EH (cell line): ENCODE measurements around the gene ARNT2.
"Not testable (repeated sequence)": the region's sequence is repeated elsewhere in the genome, so short reads cannot be mapped to it uniquely, and the experiment has no call there.

Source experiments
- DNase-seq: peaks from one replicate; pipeline ENCODE4 v3.0.0-alpha.2; 2015; ENCODE audit warnings: low read depth

Gene ARNT2

GRCh38 chr15:80404057-80404760, at the start of gene ARNT2:
Gene ARNT2 (plus strand): TSS chr15:80404382. CDS start chr15:80404516, 134 bp downstream.
- peak; percentile 50 for DNase-seq

DNA sequence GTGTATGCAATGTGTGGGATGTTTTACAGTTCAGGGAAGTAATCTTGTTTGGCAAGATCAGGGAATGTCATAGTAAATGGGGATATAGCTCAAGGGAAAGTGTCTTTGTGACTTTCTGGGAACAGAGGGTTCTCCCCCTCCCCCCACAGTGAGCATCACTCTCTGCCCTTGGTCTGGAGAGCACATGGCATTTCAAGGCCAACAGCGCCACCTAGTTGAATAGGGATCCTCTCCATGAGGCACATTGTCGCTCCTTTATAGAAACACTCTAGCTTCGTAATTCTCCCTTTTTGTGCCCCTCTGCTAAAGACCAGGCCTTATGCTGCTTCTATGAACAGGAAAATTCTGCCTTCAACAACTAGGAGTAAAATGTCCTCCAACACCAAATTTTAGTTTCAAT, 37.1 kb upstream of the ARNT2 start:
- DNase-seq: peak; percentile 36

- no peak for DNase-seq
These were observed 36.5 kb upstream of the ARNT2 start for GRCh38 chr15:80367661-80368060.

DNA sequence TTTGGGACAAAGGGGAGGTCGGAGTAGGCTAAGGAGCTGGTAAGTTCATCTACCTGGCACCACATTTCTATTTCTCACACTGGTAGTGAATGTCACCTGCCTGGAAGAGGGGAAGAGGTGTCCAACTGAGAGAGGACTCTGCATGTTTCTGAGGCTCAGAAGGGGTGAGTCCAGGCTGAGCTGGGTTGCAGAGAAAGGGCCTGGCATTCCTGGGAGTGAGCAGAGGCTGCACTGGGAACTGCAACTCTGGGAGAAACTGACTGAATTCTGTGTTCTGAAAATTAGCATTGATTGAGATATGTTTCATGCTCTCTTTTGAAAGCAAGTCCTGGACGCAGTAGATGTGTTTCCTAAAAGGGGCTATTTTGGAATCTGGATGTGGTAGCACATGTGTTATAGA, 32.3 kb upstream of the ARNT2 start:
- DNase-seq: no peak

DNA sequence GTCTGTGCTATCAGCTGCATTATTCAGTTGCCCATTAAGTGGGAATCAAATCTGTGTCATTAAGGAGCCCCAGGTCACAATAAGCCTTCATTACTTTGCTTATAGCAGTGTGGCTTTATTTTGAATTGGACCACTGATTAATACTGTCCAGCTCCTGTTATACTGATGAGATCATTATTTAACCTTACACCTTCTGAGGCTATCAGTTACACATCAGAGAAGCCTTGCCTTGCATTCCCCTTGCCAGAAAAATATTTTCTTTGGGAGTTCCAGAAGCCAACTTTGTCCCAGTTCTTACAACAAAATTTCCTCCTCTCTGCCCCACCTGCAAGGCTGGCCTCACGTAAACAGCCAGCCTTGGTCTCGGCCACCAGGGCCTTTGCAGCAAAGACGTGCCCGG, 29.7 kb upstream of the ARNT2 start:
- no peak for DNase-seq

DNA sequence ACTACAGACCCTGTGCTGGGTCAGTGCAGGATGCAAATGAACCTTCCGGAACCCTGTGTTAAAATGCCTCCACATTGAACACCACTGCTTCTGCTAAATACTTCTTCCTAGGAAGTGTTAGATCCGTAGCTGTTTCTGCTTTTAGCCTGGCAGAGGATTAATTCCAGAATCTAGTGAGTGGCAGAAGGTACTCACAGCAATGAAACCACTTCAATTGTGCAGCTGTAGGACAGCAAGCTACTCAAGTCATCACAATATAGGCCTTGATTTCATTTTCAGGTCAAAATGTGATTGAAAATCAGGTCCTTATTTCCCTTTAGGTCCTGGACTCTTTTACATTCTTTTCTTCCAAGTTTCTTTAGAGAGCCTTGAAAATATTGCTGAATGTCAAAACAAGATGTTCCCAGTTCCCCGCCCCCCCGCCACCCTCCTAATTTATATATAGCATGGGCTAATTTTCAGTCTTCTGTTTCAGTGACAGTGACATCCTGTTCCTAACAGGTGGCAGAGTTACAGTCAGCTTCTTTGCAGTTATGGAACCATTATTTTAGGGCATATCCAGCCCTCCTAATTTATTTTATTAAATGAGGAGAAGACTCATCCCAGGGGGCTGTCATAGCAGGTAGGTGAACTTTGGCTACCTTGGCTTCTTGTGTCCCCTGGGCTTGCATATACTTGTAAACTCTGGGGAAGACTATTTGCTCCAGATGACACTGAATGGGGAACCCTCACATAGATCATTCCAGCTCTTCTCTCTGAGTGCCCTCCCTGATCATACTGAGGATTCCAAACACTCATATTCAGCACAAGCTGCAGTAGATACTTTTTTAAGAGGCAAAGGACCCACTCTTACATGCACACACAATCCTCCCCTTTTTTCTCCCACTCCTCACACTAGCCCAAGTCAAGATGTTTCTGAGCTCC, 28.0 kb upstream of the ARNT2 start:
- no peak for DNase-seq

DNA sequence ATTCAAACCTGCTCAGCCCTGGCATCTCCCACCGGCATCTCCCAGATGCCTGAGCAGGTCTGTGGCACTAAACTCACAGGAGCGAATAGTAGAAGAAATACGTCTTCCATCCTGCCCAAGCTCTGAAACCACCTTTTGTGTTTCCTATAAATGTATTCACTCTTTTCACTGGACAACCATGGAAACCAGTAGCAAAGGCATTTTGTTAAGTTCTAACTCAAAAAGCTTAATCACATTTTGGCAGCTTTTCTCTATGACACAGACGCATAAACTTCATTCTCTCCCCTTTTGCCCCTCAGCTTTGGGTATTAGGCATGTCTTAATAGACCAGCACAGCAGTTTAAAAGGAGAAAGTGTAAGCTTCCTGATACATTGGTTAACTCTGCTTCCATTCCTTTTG, 24.5 kb upstream of the ARNT2 start:
- DNase-seq: no peak

- DNase-seq: no peak
These were observed 24.0 kb upstream of the ARNT2 start for GRCh38 chr15:80380154-80380553.

DNA sequence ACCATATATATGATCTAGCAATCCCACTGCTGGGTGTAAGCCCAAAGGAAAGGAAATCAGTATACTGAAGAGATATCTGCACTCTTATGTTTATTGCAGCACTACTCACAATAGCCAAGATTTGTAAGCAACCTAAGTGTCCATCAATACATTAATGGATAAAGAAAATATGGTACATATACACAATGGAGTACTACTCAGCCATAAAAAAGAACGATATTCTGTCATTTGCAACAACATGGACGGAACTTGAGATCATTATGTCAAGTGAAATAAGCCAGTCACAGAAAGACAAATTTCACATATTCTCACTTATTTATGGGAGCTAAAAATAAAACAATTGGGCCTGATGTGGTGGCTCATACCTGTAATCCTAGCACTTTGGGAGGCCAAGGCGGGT, 21.9 kb upstream of the ARNT2 start:
- DNase-seq: no peak

DNA sequence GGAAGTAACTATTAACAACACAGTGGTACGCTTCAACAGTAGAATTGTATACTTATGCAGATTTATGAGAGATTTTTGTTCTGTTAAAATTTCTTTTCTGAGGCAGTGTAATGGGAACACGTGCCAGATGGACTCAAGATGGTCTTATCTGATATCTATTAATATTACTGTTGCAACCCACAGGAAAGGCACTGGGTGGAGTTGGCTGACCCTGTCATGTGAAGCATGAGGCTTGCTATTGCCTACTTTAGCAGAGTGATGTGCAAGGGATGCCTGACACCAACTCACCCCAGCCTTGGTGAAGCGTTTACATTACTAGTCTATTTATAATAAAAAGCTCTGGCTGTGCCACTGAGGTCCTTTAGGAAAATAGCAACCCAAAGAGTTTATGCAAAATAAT, 19.8 kb upstream of the ARNT2 start:
- DNase-seq: peak; percentile 11

- no peak for DNase-seq
These were observed 18.0 kb upstream of the ARNT2 start for GRCh38 chr15:80386151-80386550.

DNA sequence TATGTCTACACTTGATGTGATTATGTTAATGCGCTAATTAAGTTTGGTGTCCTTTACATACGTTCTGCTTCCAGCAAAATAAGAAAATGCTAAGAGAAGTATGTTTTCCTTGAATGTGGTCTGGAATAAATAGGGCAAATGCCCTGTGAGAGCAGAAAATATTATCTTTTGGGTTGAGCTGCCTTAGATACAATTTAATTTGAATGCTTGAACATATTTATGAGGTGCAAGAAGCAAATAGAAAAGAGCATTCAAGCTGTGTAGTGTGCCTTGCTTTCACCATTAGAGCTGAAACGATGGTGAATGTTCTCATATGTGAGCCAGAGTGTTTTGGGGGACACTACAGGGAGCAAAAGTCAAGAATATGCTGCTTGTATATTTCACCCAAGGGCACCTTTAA, 15.9 kb upstream of the ARNT2 start:
- DNase-seq: no peak

DNA sequence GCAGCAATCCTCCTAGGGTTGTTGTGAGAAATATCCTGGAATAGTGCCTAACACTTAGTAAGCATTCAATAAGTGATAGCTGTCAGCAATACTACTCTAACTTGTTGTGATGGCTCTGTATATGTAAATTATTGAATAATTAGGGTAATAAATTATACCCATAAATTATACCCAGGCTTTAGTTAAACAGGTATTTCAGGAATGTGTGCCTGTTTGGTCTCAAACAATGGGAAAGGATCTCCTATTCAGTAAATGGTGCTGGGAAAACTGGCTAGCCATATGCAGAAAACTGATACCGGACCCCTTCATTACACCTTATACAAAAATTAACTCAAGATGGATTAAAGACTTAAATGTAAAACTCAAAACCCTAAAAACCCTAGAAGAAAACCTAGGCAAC, 14.8 kb upstream of the ARNT2 start:
- DNase-seq: no peak

- not testable (repeated sequence) for DNase-seq
These were observed 13.2 kb upstream of the ARNT2 start for GRCh38 chr15:80390942-80391341.

DNA sequence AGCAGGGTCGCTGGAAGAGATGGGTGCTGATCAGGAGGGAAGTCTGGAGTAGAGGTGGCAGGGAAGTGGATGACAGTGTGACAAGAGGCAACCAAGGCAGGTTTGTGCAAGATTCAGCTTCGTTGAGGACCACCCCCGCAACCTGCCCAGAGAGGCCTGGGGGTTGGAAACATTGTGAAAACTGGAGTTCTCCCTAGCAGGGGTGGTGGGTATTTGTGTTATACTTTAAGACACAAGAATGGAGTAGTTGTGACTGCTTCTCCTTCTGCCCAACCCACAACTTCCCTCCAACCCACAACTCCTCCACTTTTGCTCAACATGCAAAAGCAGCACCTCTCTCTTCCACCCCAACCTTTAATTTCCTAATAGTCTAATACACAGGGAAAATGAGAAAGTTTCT, 8.6 kb upstream of the ARNT2 start:
- no peak for DNase-seq

- DNase-seq: no peak
These were observed 8.1 kb upstream of the ARNT2 start for GRCh38 chr15:80396096-80396495.

DNA sequence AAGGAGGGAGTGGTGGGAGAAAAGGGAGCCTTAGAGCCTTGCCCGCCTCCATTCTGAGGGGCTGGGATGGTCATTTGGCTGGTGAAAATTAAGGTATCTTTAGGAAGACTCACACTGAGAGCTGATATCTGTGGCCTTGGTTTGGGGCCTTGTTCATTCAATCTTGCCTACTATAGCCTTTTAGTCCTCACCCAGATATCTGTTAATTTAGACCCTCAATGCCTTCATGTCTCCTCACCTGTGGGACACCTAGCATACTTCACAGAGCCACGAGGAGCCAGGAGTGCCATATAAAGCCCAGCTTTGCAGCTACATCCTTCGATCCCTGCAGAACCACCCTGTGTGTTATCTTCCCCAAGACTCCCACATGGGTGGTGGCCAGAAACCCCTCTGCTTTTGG, 4.7 kb upstream of the ARNT2 start:
- DNase-seq: no peak

- no peak for DNase-seq
These were observed 2.7 kb upstream of the ARNT2 start for GRCh38 chr15:80401456-80401855.

DNA sequence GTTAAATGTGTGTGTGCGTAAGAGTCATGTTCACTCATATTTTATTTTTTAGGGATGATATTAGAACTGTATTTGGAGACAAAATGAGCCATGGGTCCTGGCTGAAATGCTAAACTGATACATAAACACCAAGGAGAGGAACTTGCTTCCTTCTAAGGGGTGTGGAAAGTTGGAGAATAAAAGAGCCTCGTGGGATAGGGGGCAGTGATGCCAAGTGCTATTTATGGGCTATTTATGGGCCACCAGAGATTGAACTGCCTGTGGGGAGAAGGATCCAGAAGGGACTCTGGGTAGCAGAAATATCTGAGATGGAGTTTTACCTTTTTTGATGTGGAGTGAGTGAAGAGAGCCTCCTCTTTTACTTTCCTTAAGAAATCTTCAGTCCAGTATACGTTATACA, 1.8 kb upstream of the ARNT2 start:
- DNase-seq: no peak

DNA sequence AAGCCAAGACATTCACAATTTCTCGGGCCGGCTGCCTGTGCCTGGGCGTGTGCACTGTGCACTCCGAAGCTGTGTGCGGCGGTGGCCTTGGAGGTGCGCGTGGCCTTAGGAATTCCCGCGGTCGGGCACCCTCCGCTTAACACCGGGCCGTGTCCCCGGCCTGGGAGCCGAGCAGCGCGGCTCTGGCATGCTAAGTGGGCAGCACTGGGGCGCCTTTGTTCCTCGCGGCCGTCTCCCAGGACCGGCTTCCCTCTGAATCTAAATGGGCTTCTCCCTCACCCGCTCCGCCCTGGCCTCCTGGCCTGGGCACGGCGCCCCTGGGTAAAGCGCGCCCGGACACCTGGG, 498 bp upstream of the ARNT2 start:
- DNase-seq: peak; percentile 10

DNA sequence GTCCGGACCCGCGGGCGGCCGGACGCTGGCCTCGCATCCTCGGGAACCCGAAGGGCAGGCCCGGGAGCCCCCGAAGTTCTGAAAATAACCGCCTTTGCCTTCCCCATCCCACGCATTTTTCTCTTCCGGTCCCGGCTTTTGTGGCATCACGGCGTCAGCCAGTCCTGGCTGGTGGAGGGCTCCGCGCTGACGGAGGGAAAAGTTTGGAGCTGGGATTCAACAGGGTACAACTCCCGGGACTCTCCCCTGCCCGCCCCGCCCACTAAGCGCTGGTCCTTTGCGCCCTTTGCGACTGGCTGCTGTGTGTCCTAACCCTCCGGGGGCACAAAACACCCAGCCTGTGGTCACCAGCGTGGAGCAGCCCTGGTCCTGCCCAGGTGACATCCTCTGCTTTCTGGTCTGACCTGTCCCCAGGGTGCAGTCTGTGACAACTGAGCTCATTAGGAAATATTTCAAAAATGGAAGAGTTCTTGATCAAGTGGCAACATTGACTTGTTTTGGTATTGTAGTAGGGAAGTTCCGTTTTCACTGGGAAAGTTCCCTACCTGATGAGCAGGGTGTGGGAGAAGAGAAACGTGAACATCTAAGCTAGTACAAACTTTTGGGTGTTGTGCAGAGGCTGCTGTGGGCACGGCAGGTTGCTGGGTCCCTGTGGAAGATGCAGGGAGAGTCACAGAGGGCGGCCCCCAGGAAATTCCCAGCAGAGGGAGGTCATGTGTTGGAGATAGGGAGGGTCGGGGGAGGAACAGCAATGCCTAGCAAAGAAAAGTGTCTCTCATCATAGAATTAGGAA, 775 bp downstream of the ARNT2 start:
- DNase-seq: peak; percentile 51

GRCh38 chr15:80405554-80405850, 1.3 kb downstream of the ARNT2 start:
- DNase-seq: no peak

- no peak for DNase-seq
These were observed 1.8 kb downstream of the ARNT2 start for GRCh38 chr15:80405970-80406369.
